Kidney (tissue), 14 donors: Measurements from ENCODE around the gene INKA1. TPM values are rescaled to one million over a fixed set of nuclear protein-coding genes. Genes with fewer than 3 reads are reported as not detected.

Experiments
- DNase-seq, 5 donors: peaks; one replicate each; pipeline ENCODE4 v3.0.0-alpha.2; 2013 to 2020
- FAIRE-seq: peaks from 2 replicates; lab custom pipeline; 2012; peaks lifted over from hg19 to GRCh38; lab: Jason Lieb, UNC
- H3K27ac ChIP-seq, 2 donors: one replicate each; pipeline ENCODE4 v1.7.0; 2013; ENCODE audit warnings: low read depth in 2 of 2, low read length in 2 of 2, inconsistent platforms in 1 of 2
- H3K27me3 ChIP-seq: one replicate; pipeline ENCODE4 v1.7.1; 2013; ENCODE audit warnings: low read length, inconsistent platforms; ENCODE audit not compliant: control insufficient read depth, insufficient read depth
- H3K36me3 ChIP-seq, 3 donors: one replicate each; pipeline versions ENCODE4 v1.7.0 to v1.7.1; 2013; ENCODE audit warnings: low read length in 3 of 3, control low read depth in 1 of 3, inconsistent platforms in 1 of 3; ENCODE audit not compliant: insufficient read depth in 3 of 3, control insufficient read depth in 2 of 3
- H3K4me1 ChIP-seq, 3 donors: one replicate each; pipeline versions ENCODE4 v1.7.0 to v1.7.1; 2013; ENCODE audit warnings: low read length in 3 of 3, inconsistent platforms in 1 of 3, low read depth in 1 of 3; ENCODE audit not compliant: control insufficient read depth in 2 of 3, insufficient read depth in 2 of 3
- H3K4me3 ChIP-seq, 3 donors: one replicate each; pipeline versions ENCODE4 v1.7.0 to v1.8.1; 2013; ENCODE audit warnings: low read length in 3 of 3, control low read depth in 1 of 3, inconsistent platforms in 1 of 3
- H3K9ac ChIP-seq, 3 donors: one replicate each; pipeline versions ENCODE4 v1.7.0 to v1.7.1; 2013; ENCODE audit warnings: low read length in 3 of 3, control low read depth in 1 of 3, inconsistent platforms in 1 of 3
- H3K9me3 ChIP-seq, 3 donors: one replicate each; pipeline versions ENCODE4 v1.7.0 to v1.7.1; 2013; ENCODE audit warnings: low read length in 3 of 3, control low read depth in 1 of 3, inconsistent platforms in 1 of 3; ENCODE audit not compliant: control insufficient read depth in 2 of 3, insufficient read depth in 1 of 3
- CTCF ChIP-seq: IDR thresholded peaks from 3 replicates; pipeline ENCODE4 v1.5.1; 2012; ENCODE audit warnings: mild to moderate bottlenecking, moderate library complexity, borderline replicate concordance; ENCODE audit not compliant: insufficient read depth; ENCODE audit errors: extremely low read depth
- intact Hi-C: fragments of 100-400 bp; cut with DNase I; formaldehyde crosslinking; loops from one replicate; pipeline ENCODE4 v1.11.1; 2022
- polyA plus RNA-seq: library from polyadenylated mRNA; stranded (reverse); fragments of 350-450 nt; fragmentation: Illumina TruSeq; extraction: RNeasy Lipid Tissue Mini Kit (QIAGEN cat#74804); gene quantifications from one replicate; pipeline ENCODE4 v1.2.3, GENCODE V29; 2014; ENCODE audit warnings: low read depth, low replicate concordance; ENCODE audit not compliant: insufficient read depth
- total RNA-seq: library from RNA; stranded (reverse); fragmentation: NEBNext Ultra II Directional; extraction: Animal tissue kit (Norgen Biotek cat#: 25700); gene quantifications from one replicate; pipeline ENCODE4 v1.2.1, GENCODE V29; 2021
- donor health status: control.
- donor health status: control.
- donor health status: control.
- donor health status: control.
- donor health status: control.
- donor health status: DM: yes; HTN: yes; CAD: no.
- donor health status: Normal renal cell carcinoma (clear cell type).

INKA1 gene
- total and polyA plus RNA-seq, 2 donors from 2014 or later, result 6.3 to 9.1 TPM

GRCh38 chr3:49799761-49800160, 3.3 kb upstream of the INKA1 start, which contains the start of gene CDHR4:
CDHR4 (minus strand) TSS chr3:49799873; CDS start chr3:49799812, 61 bp downstream.
- H3K27ac ChIP-seq, result no peak within 1 kb of the TSS
- TF ChIP-seq CTCF, result no peak
- H3K9me3 ChIP-seq, result no peaks in the 10 kb centered on the region
- no peaks in the 10 kb centered on the region for H3K27me3 ChIP-seq
- no peaks in the 10 kb centered on the region for H3K36me3 ChIP-seq
- H3K4me3 ChIP-seq, result no peak within 1 kb of the TSS
- intact Hi-C loops, result no loop called here
- FAIRE-seq (no peak), DNase-seq (no peak)
- H3K4me1 ChIP-seq, result peaks cover 0 to 14% (median 0%) of the 10 kb centered on the region in 3 donors
- H3K9ac ChIP-seq, result no peak within 1 kb of the TSS

- DNase-seq (no peak), FAIRE-seq (no peak)
- Histone ChIP-seq H3K4me3 (no peak overlapping the region), H3K4me1 (peaks cover 0 to 26% (median 0%) of the 10 kb centered on the region in 3 donors), H3K27ac (no peak overlapping the region), H3K36me3 (no peaks in the 10 kb centered on the region), H3K9ac (no peak overlapping the region), H3K9me3 (no peaks in the 10 kb centered on the region), H3K27me3 (no peaks in the 10 kb centered on the region)
- no peak for TF ChIP-seq CTCF
- intact Hi-C loops, result no loop called here
These were observed 1.9 kb upstream of the INKA1 start for GRCh38 chr3:49801160-49801559.

DNA sequence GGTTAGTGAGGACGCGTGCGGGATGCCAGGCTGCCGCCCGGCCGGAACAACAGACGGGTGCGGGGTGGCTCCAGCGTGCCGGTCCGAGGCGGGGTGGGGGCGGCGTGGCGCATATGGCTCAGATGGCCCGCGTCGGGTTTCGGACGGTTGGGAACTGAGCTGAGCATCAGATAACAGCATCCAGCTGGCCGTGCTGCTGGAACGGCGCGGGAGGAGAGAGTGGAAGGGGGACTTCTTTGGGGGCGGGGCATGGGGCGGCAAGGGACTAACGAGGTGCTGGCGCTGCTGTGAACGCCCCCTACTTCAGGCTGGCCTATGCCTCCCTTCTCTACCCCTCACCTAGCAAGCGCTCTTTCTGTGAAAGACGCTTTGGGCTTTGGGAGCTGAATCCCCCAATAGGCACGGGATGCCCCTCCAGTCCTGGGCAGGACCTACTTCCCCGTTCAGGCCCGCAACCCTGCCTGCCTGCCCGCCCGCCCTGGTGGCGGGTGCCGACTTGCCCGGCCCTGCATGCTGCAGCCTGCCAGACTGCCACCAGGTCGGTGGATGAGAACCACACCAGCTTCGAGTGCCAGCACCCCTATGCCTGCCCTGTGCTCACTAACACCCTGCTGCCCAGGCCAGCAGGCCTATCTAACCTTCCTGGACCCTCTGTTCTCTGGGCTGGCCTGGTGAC, 542 bp downstream of the INKA1 start:
- FAIRE-seq, result no peak

More for the DNA sequence above, 542 bp downstream of the INKA1 start:
- peak in 3 of 5 donors; percentile 77 to 92 (median 78) for DNase-seq
- Histone ChIP-seq H3K27ac (peak overlapping the region; percentile 67 to 82), H3K4me1 (peaks cover 4 to 46% (median 4%) of the 10 kb centered on the region in 3 donors), H3K9me3 (no peaks in the 10 kb centered on the region), H3K36me3 (no peaks in the 10 kb centered on the region), H3K27me3 (no peaks in the 10 kb centered on the region), H3K9ac (peak overlapping the region; percentile 16 to 40 (median 29)), H3K4me3 (peak overlapping the region; percentile 49 to 91 (median 55))
- intact Hi-C loops, result no loop called here
- TF ChIP-seq CTCF, result no peak
